HepG2 (cell line): ENCODE results near the gene PPP2R5C. TPM values are rescaled to one million over a fixed set of nuclear protein-coding genes. Genes with fewer than 3 reads are reported as not detected.
A peak's percentile ranks its signal among the peaks of the same experiment; 100 is the strongest.

Experiments
- FOXA3 ChIP-seq: IDR thresholded peaks from 2 replicates; pipeline ENCODE4 v1.6.1; 2016; ENCODE audit warnings: missing genetic modification reagents, missing compliant biosample characterization
- GABPB1 ChIP-seq: IDR thresholded peaks from 2 replicates; pipeline ENCODE4 v1.6.1; 2016; ENCODE audit warnings: mild to moderate bottlenecking, missing genetic modification reagents, moderate library complexity, missing compliant biosample characterization
- HNRNPH1 ChIP-seq: fragments of 200-400 bp; formaldehyde crosslinking; optimal IDR thresholded peaks from 2 replicates; pipeline ENCODE3; 2017; ENCODE audit warnings: mild to moderate bottlenecking, low read depth, low read length
- HNRNPL ChIP-seq: fragments of 200-400 bp; formaldehyde crosslinking; IDR thresholded peaks from 2 replicates; pipeline ENCODE4 v1.6.1; 2017; ENCODE audit warnings: mild to moderate bottlenecking, low read depth, low read length
- IKZF5 ChIP-seq: IDR thresholded peaks from 2 replicates; pipeline ENCODE4 v1.6.1; 2018; ENCODE audit warnings: missing genetic modification reagents, mild to moderate bottlenecking, missing compliant biosample characterization
- IRF9 ChIP-seq: sonication (generic); formaldehyde crosslinking; IDR thresholded peaks from 2 replicates; pipeline ENCODE4 v1.8.0; 2022; ENCODE audit warnings: missing genetic modification reagents, mild to moderate bottlenecking, borderline replicate concordance
- JUND ChIP-seq: sonication (generic); formaldehyde crosslinking; IDR thresholded peaks from 2 replicates; pipeline ENCODE4 v1.8.0; 2022; ENCODE audit warnings: mild to moderate bottlenecking, missing genetic modification reagents
- KMT2A ChIP-seq: sonication (generic); formaldehyde crosslinking; IDR thresholded peaks from 2 replicates; pipeline ENCODE4 v1.4.0; 2020; ENCODE audit warnings: missing genetic modification reagents
- MAFG ChIP-seq: sonication (generic); formaldehyde crosslinking; IDR thresholded peaks from 2 replicates; pipeline ENCODE4 v1.5.1; 2020; ENCODE audit warnings: mild to moderate bottlenecking, missing genetic modification reagents
- MAX ChIP-seq: IDR thresholded peaks from 2 replicates; pipeline ENCODE4 v1.6.1; 2012; ENCODE audit warnings: inconsistent platforms
- MYC ChIP-seq: sonication (generic); formaldehyde crosslinking; IDR thresholded peaks from 2 replicates; pipeline ENCODE4 v1.9.0; 2021; ENCODE audit warnings: missing genetic modification reagents, borderline replicate concordance
- PHF21A ChIP-seq: sonication (generic); formaldehyde crosslinking; IDR thresholded peaks from 2 replicates; pipeline ENCODE4 v1.5.0; 2020; ENCODE audit warnings: mild to moderate bottlenecking, missing genetic modification reagents
- PHF8 ChIP-seq: sonication (generic); formaldehyde crosslinking; IDR thresholded peaks from 2 replicates; pipeline ENCODE4 v1.5.0; 2020; ENCODE audit warnings: missing genetic modification reagents
- POLR2A ChIP-seq, 2 experiments: IDR thresholded peaks; 2 replicates each; pipeline ENCODE4 v1.6.1; 2011; ENCODE audit warnings: low read depth in 2 of 2, low read length in 2 of 2, mild to moderate bottlenecking in 1 of 2, moderate library complexity in 1 of 2; ENCODE audit not compliant: insufficient read depth in 1 of 2
- SKI ChIP-seq: fragments of 450-650 bp; IDR thresholded peaks from one replicate; pipeline ENCODE4 v1.6.1; 2018; ENCODE audit warnings: mild to moderate bottlenecking; ENCODE audit not compliant: partially characterized antibody
- SP140L ChIP-seq: sonication (generic); formaldehyde crosslinking; IDR thresholded peaks from 2 replicates; pipeline ENCODE4 v1.4.0; 2020; ENCODE audit warnings: missing genetic modification reagents, borderline replicate concordance
- UBTF ChIP-seq: sonication (generic); formaldehyde crosslinking; IDR thresholded peaks from 2 replicates; pipeline ENCODE4 v1.4.0; 2020; ENCODE audit warnings: mild to moderate bottlenecking, missing genetic modification reagents
- ZFY ChIP-seq: sonication (generic); formaldehyde crosslinking; IDR thresholded peaks from 2 replicates; pipeline ENCODE4 v1.4.0; 2020; ENCODE audit warnings: missing genetic modification reagents
- ZNF282 ChIP-seq: fragments of 450-650 bp; IDR thresholded peaks from 2 replicates; pipeline ENCODE4 v1.6.1; 2018; ENCODE audit not compliant: partially characterized antibody
- ZNF292 ChIP-seq: sonication (generic); formaldehyde crosslinking; IDR thresholded peaks from 2 replicates; pipeline ENCODE4 v1.8.1; 2022; ENCODE audit warnings: mild to moderate bottlenecking, low read depth, missing genetic modification reagents, borderline replicate concordance
- ZNF644 ChIP-seq: IDR thresholded peaks from 2 replicates; pipeline ENCODE4 v1.6.1; 2016; ENCODE audit warnings: low read depth
- ZNF687 ChIP-seq: sonication (generic); formaldehyde crosslinking; IDR thresholded peaks from 2 replicates; pipeline ENCODE4 v1.5.1; 2020; ENCODE audit warnings: mild to moderate bottlenecking, missing genetic modification reagents, moderate library complexity
- ZSCAN29 ChIP-seq: sonication (generic); formaldehyde crosslinking; conservative IDR thresholded peaks from 2 replicates; pipeline ENCODE4 v1.4.0; 2020; ENCODE audit warnings: mild to moderate bottlenecking, missing genetic modification reagents
- polyA plus RNA-seq, 8 experiments: library from polyadenylated mRNA; depleted of rRNA in 3 of 8; stranded (reverse) in 7 of 8; unstranded in 1 of 8; fragments of >200 nt; fragmentation: Illumina TruSeq in 4 of 8; extraction: Trizol in 4 of 8; gene quantifications; 2 replicates each; pipeline versions ENCODE4 v1.2.1 to v1.2.3, GENCODE V29; 2011 to 2016; ENCODE audit warnings: low read depth in 4 of 8, missing spikeins in 1 of 8, mixed read lengths in 1 of 8; ENCODE audit not compliant: insufficient read depth in 1 of 8
- total RNA-seq, 5 experiments: library from RNA; depleted of rRNA; stranded (reverse); fragments of >200 nt; fragmentation: Illumina TruSeq; extraction: Trizol; gene quantifications; 2 replicates each; pipeline ENCODE4 v1.2.3, GENCODE V29; 2016; ENCODE audit warnings: low read depth in 1 of 5

PPP2R5C gene
- total and polyA plus RNA-seq, 2 of the 13 experiments (the other 11 are each of a cell fraction or from before 2014, with no cell fraction given): 74.3 to 78.5 TPM

- TF ChIP-seq FOXA3 (0 out of 2 replicates have a peak, but pooled peaks have one; percentile 8), ZNF282 (no peak), GABPB1 (CRISPR knock-in tag) (0 out of 2 replicates have a peak, but pooled peaks have one; percentile 11), KMT2A (CRISPR knock-in tag) (peak; percentile 59; the same call in 1 of the 2 replicates), MAFG (CRISPR knock-in tag) (peak; percentile 89), POLR2A (IDR thresholded peaks at IDR 0.05; ENCODE audit: insufficient read depth in 1 of 2, low read depth in 2 of 2, low read length in 2 of 2) (peak in 1 of 2 experiments; percentile 36; a peak in 1 of 4 replicates), HNRNPL (0 out of 2 replicates have a peak, but pooled peaks have one; percentile 7), PHF21A (CRISPR knock-in tag) (peak; percentile 62; the same call in 1 of the 2 replicates), PHF8 (CRISPR knock-in tag) (peak; percentile 28; the same call in 1 of the 2 replicates), SP140L (no peak), ZNF292 (CRISPR knock-in tag) (peak; percentile 82), IRF9 (CRISPR knock-in tag) (no peak), MAX (peak; percentile 45; the same call in 1 of the 2 replicates), MYC (CRISPR knock-in tag) (0 out of 2 replicates have a peak, but pooled peaks have one; percentile 36), UBTF (CRISPR knock-in tag) (0 out of 2 replicates have a peak, but pooled peaks have one; percentile 25), ZNF644 (CRISPR knock-in tag) (0 out of 2 replicates have a peak, but pooled peaks have one; percentile 49), ZFY (peak; percentile 61; the same call in 1 of the 2 replicates), ZNF687 (CRISPR knock-in tag) (peak; percentile 60), SKI (peak; percentile 39), ZSCAN29 (CRISPR knock-in tag) (peak; percentile 58; the same call in 1 of the 2 replicates), JUND (peak; percentile 28; the same call in 1 of the 2 replicates), IKZF5 (CRISPR knock-in tag) (0 out of 2 replicates have a peak, but pooled peaks have one; percentile 25), HNRNPH1 (no peak)
Observed at GRCh38 chr14:101962503-101962874, 201.0 kb downstream of the PPP2R5C start (continued).
